Fibroblast of lung (primary cell): ENCODE results near the gene OTOS. TPM values are rescaled to one million over a fixed set of nuclear protein-coding genes. Genes with fewer than 3 reads are reported as not detected.

Experiments
- DNase-seq, 2 donors: peaks; one replicate each; pipeline versions ENCODE4 v3.0.0 to v3.0.0-alpha.2; 2010; ENCODE audit warnings: low read depth in 2 of 2
- H2AFZ ChIP-seq: 2 replicates; pipeline ENCODE4 v1.5.1; 2012; ENCODE audit warnings: low read length, control low read depth, inconsistent platforms
- H3K27ac ChIP-seq: 2 replicates; pipeline ENCODE4 v1.5.1; 2011; ENCODE audit warnings: low read length, control low read depth; ENCODE audit not compliant: insufficient read depth
- H3K27me3 ChIP-seq: 2 replicates; pipeline ENCODE4 v1.5.1; 2011; ENCODE audit warnings: mild to moderate bottlenecking, low read length; ENCODE audit not compliant: control insufficient read depth, insufficient read depth
- H3K36me3 ChIP-seq: 2 replicates; pipeline ENCODE4 v1.5.1; 2011; ENCODE audit warnings: low read length; ENCODE audit not compliant: control insufficient read depth, insufficient read depth
- H3K4me1 ChIP-seq: 2 replicates; pipeline ENCODE4 v1.5.1; 2011; ENCODE audit warnings: low read length; ENCODE audit not compliant: control insufficient read depth, insufficient read depth; ENCODE audit errors: extremely low read depth
- H3K4me2 ChIP-seq: 2 replicates; pipeline ENCODE4 v1.5.1; 2011; ENCODE audit warnings: low read length, control low read depth; ENCODE audit not compliant: insufficient read depth; ENCODE audit errors: extremely low read depth
- H3K4me3 ChIP-seq, 4 experiments: fragments of 200-600 bp in 1 of 4; sonication (generic) in 1 of 4; replicated peaks in 1 of 4; 2 replicates each; pipeline ENCODE4 v1.5.1; 2011 to 2016; ENCODE audit warnings: low read length in 4 of 4, low read depth in 3 of 4, mild to moderate bottlenecking in 3 of 4, control low read depth in 2 of 4, inconsistent platforms in 1 of 4, mixed read lengths in 1 of 4; ENCODE audit not compliant: insufficient read depth in 1 of 4; ENCODE audit errors: control extremely low read depth in 1 of 4
- H3K79me2 ChIP-seq: 2 replicates; pipeline ENCODE4 v1.5.1; 2012; ENCODE audit warnings: mild to moderate bottlenecking, low read length, inconsistent platforms; ENCODE audit not compliant: control insufficient read depth, insufficient read depth
- H3K9ac ChIP-seq: 2 replicates; pipeline ENCODE4 v1.5.1; 2011; ENCODE audit warnings: mild to moderate bottlenecking, low read length, control low read depth; ENCODE audit not compliant: insufficient read depth
- H3K9me3 ChIP-seq: 2 replicates; pipeline ENCODE4 v1.5.1; 2012; ENCODE audit warnings: low read depth, low read length; ENCODE audit not compliant: control insufficient read depth, insufficient read depth
- H4K20me1 ChIP-seq: 2 replicates; pipeline ENCODE4 v1.5.1; 2011; ENCODE audit warnings: low read length; ENCODE audit not compliant: control insufficient read depth, insufficient read depth; ENCODE audit errors: extremely low read depth
- EZH2 ChIP-seq: IDR thresholded peaks from 2 replicates; pipeline ENCODE4 v1.5.1; 2012; ENCODE audit warnings: low read length, control low read depth, mild to moderate bottlenecking; ENCODE audit errors: missing control alignments
- polyA plus RNA-seq, 2 donors: library from polyadenylated mRNA; depleted of rRNA in 1 of 2; stranded (reverse) in 1 of 2; unstranded in 1 of 2; fragments of >200 nt; gene quantifications; 2 replicates each; pipeline ENCODE4 v1.2.1, GENCODE V29; 2011 to 2012; ENCODE audit warnings: missing spikeins in 1 of 2
- total RNA-seq: library from RNA; depleted of rRNA; stranded (reverse); fragments of >200 nt; gene quantifications from 2 replicates; pipeline ENCODE4 v1.2.1, GENCODE V29; 2014
- TF ChIP-seq, protein P1 (sequence below), 2 donors: IDR thresholded peaks in 1 of 2; conservative IDR thresholded peaks in 1 of 2; 1 replicate in 1 of 2; 2 replicates in 1 of 2; pipeline ENCODE4 v1.5.1; 2011 to 2012; ENCODE audit warnings: low read length in 2 of 2, control low read depth in 1 of 2, inconsistent platforms in 1 of 2, low read depth in 1 of 2, mild to moderate bottlenecking in 1 of 2

OTOS gene
- total and polyA plus RNA-seq, 2 donors (not counting 1 experiment from before 2014, with no cell fraction given), result not detected

DNA sequence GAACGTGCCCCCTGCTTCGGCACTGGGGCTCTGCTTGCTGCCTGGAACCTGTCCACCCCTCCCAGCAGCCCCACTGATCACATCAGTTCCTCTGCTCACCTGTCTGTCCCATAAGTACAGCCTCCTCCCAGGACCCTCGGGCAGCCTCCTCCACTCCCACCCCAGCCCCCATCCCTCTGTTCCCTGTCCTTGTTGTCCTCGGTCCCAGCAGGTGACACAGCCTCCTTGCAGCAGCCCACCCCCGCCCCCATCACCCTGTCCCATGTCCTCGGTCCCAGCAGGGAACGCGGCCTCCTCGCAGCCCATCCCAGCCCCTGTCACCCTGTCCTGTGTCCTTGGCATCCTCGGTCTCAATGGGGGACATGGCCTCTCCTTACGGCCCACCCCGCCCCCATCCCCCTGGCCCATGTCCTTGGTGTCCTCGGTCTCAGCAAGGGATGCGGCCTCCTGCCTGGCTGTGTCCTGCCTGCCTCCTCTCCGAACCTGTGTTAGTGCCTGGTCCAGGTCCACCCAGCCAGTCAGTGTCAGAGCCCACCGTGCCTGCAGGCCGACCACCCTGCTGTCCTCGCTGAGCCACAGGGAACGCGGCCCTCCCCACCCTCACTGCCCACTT is 4.3 kb upstream of the OTOS start:
- Histone ChIP-seq H3K4me2 (no peak overlapping the region), H3K4me1 (no peaks in the 10 kb centered on the region), H3K36me3 (no peaks in the 10 kb centered on the region), H3K27ac (no peak overlapping the region), H2AFZ (no peak overlapping the region), H3K79me2 (no peaks in the 10 kb centered on the region), H3K27me3 (peaks cover 2% of the 10 kb centered on the region), H4K20me1 (no peaks in the 10 kb centered on the region), H3K9me3 (peaks cover 1% of the 10 kb centered on the region), H3K9ac (no peak overlapping the region), H3K4me3 (no peak overlapping the region)
- TF ChIP-seq, protein P1, sequence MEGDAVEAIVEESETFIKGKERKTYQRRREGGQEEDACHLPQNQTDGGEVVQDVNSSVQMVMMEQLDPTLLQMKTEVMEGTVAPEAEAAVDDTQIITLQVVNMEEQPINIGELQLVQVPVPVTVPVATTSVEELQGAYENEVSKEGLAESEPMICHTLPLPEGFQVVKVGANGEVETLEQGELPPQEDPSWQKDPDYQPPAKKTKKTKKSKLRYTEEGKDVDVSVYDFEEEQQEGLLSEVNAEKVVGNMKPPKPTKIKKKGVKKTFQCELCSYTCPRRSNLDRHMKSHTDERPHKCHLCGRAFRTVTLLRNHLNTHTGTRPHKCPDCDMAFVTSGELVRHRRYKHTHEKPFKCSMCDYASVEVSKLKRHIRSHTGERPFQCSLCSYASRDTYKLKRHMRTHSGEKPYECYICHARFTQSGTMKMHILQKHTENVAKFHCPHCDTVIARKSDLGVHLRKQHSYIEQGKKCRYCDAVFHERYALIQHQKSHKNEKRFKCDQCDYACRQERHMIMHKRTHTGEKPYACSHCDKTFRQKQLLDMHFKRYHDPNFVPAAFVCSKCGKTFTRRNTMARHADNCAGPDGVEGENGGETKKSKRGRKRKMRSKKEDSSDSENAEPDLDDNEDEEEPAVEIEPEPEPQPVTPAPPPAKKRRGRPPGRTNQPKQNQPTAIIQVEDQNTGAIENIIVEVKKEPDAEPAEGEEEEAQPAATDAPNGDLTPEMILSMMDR (conservative IDR thresholded peaks at IDR 0.05 in 1 of 2, IDR thresholded peaks at IDR 0.05 in 1 of 2; ENCODE audit: low read depth in 1 of 2, low read length in 2 of 2), result no peak
- TF ChIP-seq EZH2, result no peak
- DNase-seq, result no peak

DNA sequence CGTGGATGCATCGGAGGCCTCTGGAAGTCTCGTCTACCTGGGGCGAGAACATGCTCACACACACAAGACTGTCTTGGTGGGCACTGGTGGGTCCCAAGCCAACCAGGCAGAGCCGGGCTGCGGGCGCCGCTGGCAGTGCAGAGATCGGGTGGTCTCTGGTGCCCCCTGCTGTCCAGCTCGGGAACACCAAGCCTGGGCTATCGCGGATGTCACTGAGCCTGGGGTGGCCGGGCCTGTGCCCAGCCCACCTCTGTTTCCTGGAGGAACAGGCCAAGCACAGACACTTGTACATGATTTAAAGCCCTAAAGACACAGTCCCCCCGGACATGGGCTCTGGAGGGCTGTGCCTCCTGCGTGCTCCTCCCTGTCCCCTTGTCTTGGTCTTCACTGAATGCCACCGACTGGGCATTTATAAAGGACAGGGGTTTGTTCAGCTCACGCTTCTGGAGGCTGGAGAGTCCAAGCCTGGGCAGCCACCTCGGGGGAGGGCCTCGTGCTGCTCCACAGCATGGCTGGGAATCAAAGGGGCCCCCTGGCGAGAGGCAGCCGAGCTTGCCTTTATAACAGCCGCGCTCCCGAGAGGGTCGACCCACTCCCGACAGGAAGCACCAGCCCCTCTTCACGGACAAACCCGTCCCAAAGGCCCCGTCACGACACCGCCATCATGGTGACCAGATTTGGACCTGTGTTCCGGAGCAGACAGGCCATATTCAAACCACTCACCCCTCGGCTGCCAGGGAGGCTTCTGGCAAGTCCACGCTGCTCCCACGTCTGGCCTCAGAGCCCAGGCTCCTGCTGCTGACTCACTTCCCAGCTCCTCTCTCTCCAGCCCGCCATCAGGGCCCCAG is 3.6 kb upstream of the OTOS start:
- Histone ChIP-seq H3K27ac (no peak overlapping the region), H3K27me3 (peaks cover 2% of the 10 kb centered on the region), H2AFZ (no peak overlapping the region), H3K9me3 (peaks cover 1% of the 10 kb centered on the region), H3K4me3 (no peak overlapping the region), H3K9ac (no peak overlapping the region), H3K36me3 (no peaks in the 10 kb centered on the region), H3K4me1 (no peaks in the 10 kb centered on the region), H3K79me2 (no peaks in the 10 kb centered on the region), H3K4me2 (no peak overlapping the region), H4K20me1 (no peaks in the 10 kb centered on the region)
- TF ChIP-seq EZH2, result no peak
- TF ChIP-seq, protein P1 (conservative IDR thresholded peaks at IDR 0.05 in 1 of 2, IDR thresholded peaks at IDR 0.05 in 1 of 2; ENCODE audit: low read depth in 1 of 2, low read length in 2 of 2), result peak; percentile 76 to 88
- DNase-seq, result peak; percentile 24 to 32

DNA sequence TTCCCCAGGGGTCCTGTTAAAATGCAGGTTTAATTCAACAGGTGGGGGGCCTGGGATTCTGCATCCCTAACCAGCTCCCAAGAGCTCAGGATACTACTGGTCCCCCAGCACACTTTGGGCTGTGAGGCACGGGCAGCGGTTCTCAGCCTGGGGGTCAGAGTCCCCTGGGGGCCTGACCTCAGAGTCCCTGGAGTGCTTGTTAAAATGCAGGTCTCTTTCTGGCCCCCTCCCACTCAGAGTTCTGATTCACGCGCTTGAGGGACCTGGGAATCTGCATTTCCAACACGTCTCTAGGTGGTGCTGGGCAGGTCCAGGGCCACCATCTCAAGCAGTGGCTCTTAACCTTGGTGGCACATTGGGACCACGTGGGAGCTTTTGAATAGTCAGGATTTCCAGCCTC is 2.8 kb upstream of the OTOS start:
- peaks cover 1% of the 10 kb centered on the region for H3K9me3 ChIP-seq
- no peak overlapping the region for H3K4me2 ChIP-seq
- no peak overlapping the region for H2AFZ ChIP-seq
- H4K20me1 ChIP-seq, result no peaks in the 10 kb centered on the region
- no peaks in the 10 kb centered on the region for H3K4me1 ChIP-seq
- H3K4me3 ChIP-seq, result no peak overlapping the region
- no peak overlapping the region for H3K9ac ChIP-seq
- peaks cover 2% of the 10 kb centered on the region for H3K27me3 ChIP-seq
- DNase-seq, result no peak
- H3K36me3 ChIP-seq, result no peaks in the 10 kb centered on the region
- no peak overlapping the region for H3K27ac ChIP-seq
- no peaks in the 10 kb centered on the region for H3K79me2 ChIP-seq
- no peak for TF ChIP-seq EZH2
- TF ChIP-seq, protein P1 (conservative IDR thresholded peaks at IDR 0.05 in 1 of 2, IDR thresholded peaks at IDR 0.05 in 1 of 2; ENCODE audit: low read depth in 1 of 2, low read length in 2 of 2), result no peak
